ENCODE measurements around the gene KAT7. TPM values are rescaled to one million over a fixed set of nuclear protein-coding genes. Genes with fewer than 3 reads are reported as not detected.
"Not testable (repeated sequence)": the region's sequence is repeated elsewhere in the genome, so short reads cannot be mapped to it uniquely, and the experiment has no call there.

Gene KAT7
- total RNA-seq, 1 donor from 2014 or later, result 52.8 TPM

- intact Hi-C loops (cut with micrococcal nuclease); ATAC-seq; DNase-seq: not testable (repeated sequence)
Observed at GRCh38 chr17:49758464-49759010, 29.9 kb upstream of the KAT7 start.

- ATAC-seq, result no peak
- no peak for DNase-seq
- intact Hi-C loops (cut with micrococcal nuclease), result no loop called here
Observed at GRCh38 chr17:49759203-49759602, 29.3 kb upstream of the KAT7 start.

GRCh38 chr17:49760296-49760695 lies 28.2 kb upstream of the KAT7 start:
- intact Hi-C loops (cut with micrococcal nuclease), result no loop called here
- DNase-seq (no peak), ATAC-seq (no peak)

GRCh38 chr17:49760932-49761558 lies 27.4 kb upstream of the KAT7 start:
- DNase-seq (no peak), ATAC-seq (no peak)
- intact Hi-C loops (cut with micrococcal nuclease), result no loop called here

- intact Hi-C loops (cut with micrococcal nuclease), result no loop called here
- ATAC-seq (no peak), DNase-seq (no peak)
Observed at GRCh38 chr17:49762151-49762941, 26.1 kb upstream of the KAT7 start.

GRCh38 chr17:49763735-49764558 lies 24.5 kb upstream of the KAT7 start, which contains the start of gene FAM117A:
TSS of gene FAM117A (minus strand) at chr17:49764131. CDS start at chr17:49764087, 44 bp downstream.
- DNase-seq (peak; percentile 94), ATAC-seq (peak; percentile 98)
- intact Hi-C loops (cut with micrococcal nuclease), result no loop called here

GRCh38 chr17:49764559-49765180 lies 23.8 kb upstream of the KAT7 start:
- intact Hi-C loops (cut with micrococcal nuclease), result no loop called here
- ATAC-seq, result no peak
- DNase-seq, result no peak

- ATAC-seq (no peak), DNase-seq (no peak)
- intact Hi-C loops (cut with micrococcal nuclease), result no loop called here
Observed at GRCh38 chr17:49766918-49767530, 21.5 kb upstream of the KAT7 start.

- ATAC-seq (peak; percentile 48), DNase-seq (no peak)
- intact Hi-C loops (cut with micrococcal nuclease), result no loop called here
Observed at GRCh38 chr17:49775546-49776260, 12.8 kb upstream of the KAT7 start.

GRCh38 chr17:49776551-49777300 lies 11.8 kb upstream of the KAT7 start:
- DNase-seq (no peak), ATAC-seq (peak; percentile 37)
- intact Hi-C loops (cut with micrococcal nuclease), result no loop called here

- intact Hi-C loops (cut with micrococcal nuclease), result no loop called here
- no peak for DNase-seq
- ATAC-seq, result no peak
Observed at GRCh38 chr17:49777563-49777962, 10.9 kb upstream of the KAT7 start.

- no peak for ATAC-seq
- no peak for DNase-seq
- intact Hi-C loops (cut with micrococcal nuclease), result no loop called here
Observed at GRCh38 chr17:49779156-49779738, 9.2 kb upstream of the KAT7 start.

- peak; percentile 59 for ATAC-seq
- DNase-seq, result no peak
- intact Hi-C loops (cut with micrococcal nuclease), result loop anchor here (5.0 kb wide), 1 partner anchor 72 kb away; the partner anchor contains the start of gene SLC35B1
Observed at GRCh38 chr17:49779739-49780231, 8.7 kb upstream of the KAT7 start.

GRCh38 chr17:49783071-49783715 lies 5.3 kb upstream of the KAT7 start:
- DNase-seq (peak; percentile 52), ATAC-seq (peak; percentile 48)
- intact Hi-C loops (cut with micrococcal nuclease), result loop anchor here (5.0 kb wide), 1 partner anchor 76 kb away; the partner anchor contains the start of gene SLC35B1

- no peak for ATAC-seq
- intact Hi-C loops (cut with micrococcal nuclease), result loop anchor here (5.0 kb wide), 1 partner anchor 76 kb away; the partner anchor contains the start of gene SLC35B1
- no peak for DNase-seq
Observed at GRCh38 chr17:49783791-49784190, 4.7 kb upstream of the KAT7 start.

- intact Hi-C loops (cut with micrococcal nuclease), result loop anchor here (5.0 kb wide), 1 partner anchor 77 kb away; the partner anchor contains the start of gene SLC35B1
- DNase-seq, result no peak
- ATAC-seq, result no peak
Observed at GRCh38 chr17:49784636-49785035, 3.8 kb upstream of the KAT7 start.

Measured in left ventricle myocardium superior (tissue), 1 donor.